GM12801 (cell line): ENCODE data around the gene CLDN16.

Experiments used
- TF ChIP-seq, protein P1 (sequence below): IDR thresholded peaks from one replicate; pipeline ENCODE4 v1.5.1; 2011; ENCODE audit warnings: control low read depth; ENCODE audit not compliant: insufficient read length; ENCODE audit errors: extremely low read depth

CLDN16 gene

DNA sequence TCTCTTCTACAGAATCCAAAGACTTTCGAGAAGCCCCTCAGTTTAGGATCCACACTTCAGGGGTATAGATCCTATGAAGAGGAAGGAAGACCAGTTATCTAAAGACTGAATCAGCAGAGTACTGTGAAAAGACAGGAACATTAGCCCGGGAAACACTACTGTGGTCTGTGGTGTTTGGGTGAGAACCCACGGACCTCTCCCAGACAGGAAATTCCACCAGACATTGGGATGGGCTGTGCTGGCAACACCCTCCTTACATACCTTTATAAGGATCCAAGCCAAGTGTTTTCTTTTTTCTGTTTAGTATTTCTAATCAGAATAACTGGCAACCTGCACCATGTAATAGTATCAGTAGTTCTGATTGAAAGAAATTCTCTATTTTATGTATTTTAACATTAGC lies 47.7 kb downstream of the CLDN16 start:
- TF ChIP-seq, protein P1, sequence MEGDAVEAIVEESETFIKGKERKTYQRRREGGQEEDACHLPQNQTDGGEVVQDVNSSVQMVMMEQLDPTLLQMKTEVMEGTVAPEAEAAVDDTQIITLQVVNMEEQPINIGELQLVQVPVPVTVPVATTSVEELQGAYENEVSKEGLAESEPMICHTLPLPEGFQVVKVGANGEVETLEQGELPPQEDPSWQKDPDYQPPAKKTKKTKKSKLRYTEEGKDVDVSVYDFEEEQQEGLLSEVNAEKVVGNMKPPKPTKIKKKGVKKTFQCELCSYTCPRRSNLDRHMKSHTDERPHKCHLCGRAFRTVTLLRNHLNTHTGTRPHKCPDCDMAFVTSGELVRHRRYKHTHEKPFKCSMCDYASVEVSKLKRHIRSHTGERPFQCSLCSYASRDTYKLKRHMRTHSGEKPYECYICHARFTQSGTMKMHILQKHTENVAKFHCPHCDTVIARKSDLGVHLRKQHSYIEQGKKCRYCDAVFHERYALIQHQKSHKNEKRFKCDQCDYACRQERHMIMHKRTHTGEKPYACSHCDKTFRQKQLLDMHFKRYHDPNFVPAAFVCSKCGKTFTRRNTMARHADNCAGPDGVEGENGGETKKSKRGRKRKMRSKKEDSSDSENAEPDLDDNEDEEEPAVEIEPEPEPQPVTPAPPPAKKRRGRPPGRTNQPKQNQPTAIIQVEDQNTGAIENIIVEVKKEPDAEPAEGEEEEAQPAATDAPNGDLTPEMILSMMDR = no peak

DNA sequence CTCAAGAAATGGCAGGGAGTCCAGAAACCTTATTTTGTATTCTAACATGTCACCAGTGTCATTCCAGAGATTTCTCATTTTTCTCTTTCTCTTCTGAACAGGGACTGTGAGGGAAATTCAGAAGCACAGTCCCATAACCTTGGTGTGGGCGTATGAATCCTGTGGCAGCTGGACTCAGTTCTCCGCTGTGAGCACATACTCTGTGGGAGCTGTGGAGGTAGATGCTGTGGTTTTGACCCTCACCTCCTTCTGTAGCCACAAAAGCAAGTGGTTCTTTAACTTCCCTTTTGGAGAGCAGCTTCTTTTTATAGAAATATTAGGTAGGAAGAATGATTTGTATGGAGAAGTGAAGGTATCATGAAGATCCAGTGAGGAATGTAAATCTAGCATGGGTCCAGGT lies 48.4 kb downstream of the CLDN16 start:
- TF ChIP-seq, protein P1 = no peak

DNA sequence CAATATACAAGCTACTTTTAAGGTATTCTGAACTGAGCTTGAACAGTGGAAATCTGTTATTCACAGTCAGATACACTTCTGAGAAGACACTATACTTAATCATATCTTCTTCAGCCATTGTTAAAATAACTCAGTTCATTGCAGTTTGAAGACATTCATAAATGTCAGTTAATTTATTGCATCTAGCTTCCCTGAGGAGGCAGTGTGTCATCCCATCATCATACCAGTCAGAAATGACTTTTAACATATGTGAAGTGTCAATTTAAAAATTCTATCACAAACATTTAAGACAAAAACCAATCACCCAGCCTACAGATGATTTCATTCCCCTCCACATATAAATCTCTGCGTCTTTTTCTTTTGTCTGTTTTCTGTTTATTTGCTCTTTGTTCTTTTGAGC lies 54.3 kb downstream of the CLDN16 start:
- TF ChIP-seq, protein P1 = no peak

DNA sequence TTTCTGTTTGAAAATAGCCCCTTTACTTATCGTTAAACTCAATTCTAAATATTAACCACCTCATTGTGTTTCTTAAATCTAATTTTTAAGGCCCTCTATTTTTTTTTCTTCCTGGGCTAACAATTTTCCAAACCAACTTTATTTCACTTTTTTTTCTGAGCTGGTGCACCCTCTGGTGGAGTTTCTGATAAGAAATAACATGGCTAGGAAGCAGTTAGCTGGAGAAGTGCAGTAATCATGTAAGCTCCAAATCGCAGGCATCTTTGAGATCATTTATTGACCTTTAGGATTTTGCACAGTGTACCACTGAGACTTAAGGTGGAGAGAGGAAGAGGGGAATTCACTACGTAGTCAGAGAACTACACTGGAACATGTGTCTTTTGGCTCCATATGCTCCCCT lies 55.3 kb downstream of the CLDN16 start:
- TF ChIP-seq, protein P1 = no peak

DNA sequence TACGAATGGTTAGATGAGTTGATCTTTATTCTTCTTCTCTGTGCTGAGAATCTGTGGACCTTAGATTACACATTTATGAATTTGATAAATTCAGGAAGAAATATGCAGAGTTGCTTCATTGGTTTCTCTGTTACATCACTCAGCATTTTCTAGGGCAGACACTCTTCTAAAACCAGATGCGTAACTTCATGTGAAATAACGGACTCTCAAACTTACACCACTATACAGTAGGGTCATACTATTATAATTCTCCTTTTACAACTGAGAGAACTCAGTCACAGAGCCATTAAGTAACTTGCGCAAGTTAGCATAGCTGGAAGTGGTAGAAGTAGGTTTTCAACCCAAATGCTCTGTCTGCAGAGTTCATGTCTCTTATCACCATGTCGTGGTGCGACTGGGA lies 56.0 kb downstream of the CLDN16 start:
- TF ChIP-seq, protein P1 = no peak

DNA sequence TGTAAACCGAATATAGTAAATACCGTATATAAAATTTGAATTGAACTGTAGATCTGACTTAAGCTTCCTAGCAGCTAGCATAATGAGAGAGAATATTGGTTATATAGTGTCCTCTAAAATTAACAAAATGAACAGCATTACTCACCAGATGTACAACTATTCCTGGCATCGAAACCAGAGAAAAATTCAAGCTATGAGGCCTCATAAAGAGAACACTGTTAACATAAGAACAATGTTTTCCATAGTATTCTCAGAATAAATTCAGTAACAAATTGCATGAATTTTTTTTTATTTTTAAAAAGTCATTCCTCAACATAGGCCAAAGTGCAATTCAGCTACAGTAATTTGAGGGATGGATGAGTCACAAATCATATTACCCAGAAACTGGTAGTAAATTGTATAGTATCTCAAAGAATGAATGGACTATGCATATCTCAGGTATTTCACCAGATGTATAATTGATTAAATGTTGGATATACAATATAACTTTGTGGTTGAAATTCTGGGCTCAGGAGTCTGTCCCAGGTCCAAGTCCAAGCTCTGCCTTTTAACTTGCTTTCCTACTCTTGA lies 56.7 kb downstream of the CLDN16 start:
- TF ChIP-seq, protein P1 = no peak

DNA sequence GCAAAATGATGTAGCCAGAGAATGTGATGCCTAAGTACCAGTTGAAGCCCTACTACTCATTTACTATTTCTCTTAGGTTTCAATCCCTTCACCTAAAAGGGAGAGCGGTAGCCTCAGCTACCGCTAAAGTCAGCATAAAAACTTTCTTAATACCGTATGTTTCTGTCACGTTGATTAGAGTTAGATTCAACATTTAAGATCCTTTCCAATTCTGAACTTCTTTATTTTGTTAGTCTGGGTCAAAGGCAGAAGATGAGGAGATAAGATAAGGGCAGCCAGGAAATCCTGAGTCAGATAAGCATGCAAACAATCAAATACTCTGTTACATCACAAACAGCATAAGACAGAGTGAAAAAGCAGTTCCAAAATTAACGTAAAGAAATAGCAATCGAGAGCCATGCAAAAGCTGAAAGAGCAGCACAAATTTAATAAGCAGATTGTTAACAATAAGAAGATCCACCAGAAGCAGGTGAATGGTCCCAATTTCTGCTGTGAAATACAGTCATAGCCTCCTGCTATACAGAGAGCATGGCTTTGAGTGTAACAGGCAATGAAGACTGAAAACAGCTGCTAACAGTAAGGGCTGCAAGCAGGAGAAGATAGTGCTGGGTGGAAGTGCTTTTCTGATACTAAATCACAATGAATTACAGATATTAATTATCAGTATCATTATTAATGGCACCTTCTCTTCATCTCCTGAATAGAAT lies 58.8 kb downstream of the CLDN16 start:
- TF ChIP-seq, protein P1 = no peak

DNA sequence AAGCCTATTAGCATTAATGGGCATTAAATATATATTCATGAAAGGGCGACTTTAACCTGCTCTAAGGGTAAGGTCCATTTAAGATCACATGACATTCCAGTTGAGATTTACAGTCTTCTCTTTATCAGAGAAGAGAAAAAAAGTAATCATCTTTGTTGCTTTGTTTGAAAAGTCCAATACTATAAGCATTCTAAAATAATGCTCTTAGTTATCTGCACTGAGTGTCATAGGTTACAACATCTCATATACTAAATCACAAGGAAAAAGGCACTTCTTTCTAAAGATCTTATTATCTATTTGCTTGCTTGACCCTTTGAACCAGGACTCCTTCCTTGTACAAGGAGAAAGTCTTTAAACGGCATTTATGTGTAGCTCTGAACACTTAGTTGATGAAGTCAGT lies 60.3 kb downstream of the CLDN16 start:
- TF ChIP-seq, protein P1 = no peak
